Cardiac septum (tissue), 1 donor: ENCODE data around the gene TEAD3. TPM values are rescaled to one million over a fixed set of nuclear protein-coding genes. Genes with fewer than 3 reads are reported as not detected.
A peak's percentile ranks its signal among the peaks of the same experiment; 100 is the strongest.
"Not testable (repeated sequence)": the region's sequence is repeated elsewhere in the genome, so short reads cannot be mapped to it uniquely, and the experiment has no call there.

Experiments
- DNase-seq: peaks from one replicate; pipeline ENCODE4 v3.0.0-alpha.2; 2020; ENCODE audit warnings: low spot score
- intact Hi-C: fragments of 100-400 bp; cut with DNase I; formaldehyde crosslinking; loops from one replicate; pipeline ENCODE4 v1.14.0; 2022
- total RNA-seq: library from RNA; stranded (reverse); fragmentation: NEBNext Ultra II Directional; extraction: Animal tissue kit (Norgen Biotek cat#: 25700); gene quantifications from one replicate; pipeline ENCODE4 v1.2.1, GENCODE V29; 2021
- donor health status: DM: no; HTN: no; CAD: no.

The TEAD3 gene
- total RNA-seq, 1 donor from 2014 or later = 63.3 TPM

GRCh38 chr6:35515939-35516338 is 19.1 kb upstream of the TEAD3 start:
- intact Hi-C loops, DNase-seq: not testable (repeated sequence)

GRCh38 chr6:35514587-35514986 is 17.7 kb upstream of the TEAD3 start:
- DNase-seq = no peak
- intact Hi-C loops = no loop called here

- intact Hi-C loops = no loop called here
Measured at GRCh38 chr6:35512740-35513139, 15.9 kb upstream of the TEAD3 start, which contains the start of gene TULP1. TULP1 (minus strand) TSS chr6:35512896; CDS start chr6:35512858, 38 bp downstream.

GRCh38 chr6:35512006-35512405 is 15.1 kb upstream of the TEAD3 start:
- no peak for DNase-seq
- intact Hi-C loops = no loop called here

More at GRCh38 chr6:35512740-35513139, 15.9 kb upstream of the TEAD3 start, which contains the start of gene TULP1:
- no peak for DNase-seq

- no peak for DNase-seq
- intact Hi-C loops = no loop called here
Measured at GRCh38 chr6:35511562-35511941, 14.7 kb upstream of the TEAD3 start.

GRCh38 chr6:35510916-35511561 is 14.2 kb upstream of the TEAD3 start:
- no peak for DNase-seq
- intact Hi-C loops = no loop called here

GRCh38 chr6:35508542-35508941 is 11.7 kb upstream of the TEAD3 start:
- intact Hi-C loops = no loop called here
- no peak for DNase-seq

- intact Hi-C loops = no loop called here
- no peak for DNase-seq
Measured at GRCh38 chr6:35508027-35508426, 11.1 kb upstream of the TEAD3 start.

- intact Hi-C loops = no loop called here
Measured at GRCh38 chr6:35507221-35507620, 10.3 kb upstream of the TEAD3 start.

GRCh38 chr6:35506536-35506935 is 9.7 kb upstream of the TEAD3 start:
- intact Hi-C loops = no loop called here
- DNase-seq = no peak

More at GRCh38 chr6:35507221-35507620, 10.3 kb upstream of the TEAD3 start:
- no peak for DNase-seq

- no peak for DNase-seq
- intact Hi-C loops = no loop called here
Measured at GRCh38 chr6:35505999-35506412, 9.1 kb upstream of the TEAD3 start.

- intact Hi-C loops = no loop called here
- DNase-seq = no peak
Measured at GRCh38 chr6:35503534-35503933, 6.7 kb upstream of the TEAD3 start.

GRCh38 chr6:35501784-35502183 is 4.9 kb upstream of the TEAD3 start:
- no peak for DNase-seq
- intact Hi-C loops = no loop called here

GRCh38 chr6:35500782-35501181 is 3.9 kb upstream of the TEAD3 start:
- DNase-seq = no peak
- intact Hi-C loops = no loop called here

- no peak for DNase-seq
- intact Hi-C loops = no loop called here
Measured at GRCh38 chr6:35499372-35499771, 2.5 kb upstream of the TEAD3 start.

- DNase-seq = no peak
- intact Hi-C loops = no loop called here
Measured at GRCh38 chr6:35498422-35499067, 1.7 kb upstream of the TEAD3 start.

GRCh38 chr6:35497571-35498421 is 917 bp upstream of the TEAD3 start:
- peak; percentile 84 for DNase-seq
- intact Hi-C loops = no loop called here

- intact Hi-C loops = no loop called here
Measured at GRCh38 chr6:35496036-35496840, 641 bp downstream of the TEAD3 start.

GRCh38 chr6:35495258-35496035 is 1.4 kb downstream of the TEAD3 start:
- intact Hi-C loops = no loop called here

More at GRCh38 chr6:35496036-35496840, 641 bp downstream of the TEAD3 start:
- no peak for DNase-seq

More at GRCh38 chr6:35495258-35496035, 1.4 kb downstream of the TEAD3 start:
- DNase-seq = no peak
